ENCODE measurements around the gene SMIM36. TPM values are rescaled to one million over a fixed set of nuclear protein-coding genes. Genes with fewer than 3 reads are reported as not detected.

The SMIM36 gene
- not detected for polyA plus RNA-seq (2013, experiment 1 of 2)
- polyA plus RNA-seq (2013, experiment 2 of 2): not detected

GRCh38 chr17:55510986-55511721 lies at the start of gene SMIM36:
TSS of gene SMIM36 (minus strand) at chr17:55511452.
- H3K36me3 ChIP-seq (ENCODE audit: insufficient read depth, low read length): no peaks in the 10 kb centered on the region
- H3K9ac ChIP-seq (ENCODE audit: low read depth, low read length): no peak within 1 kb of the TSS
- H3K9me3 ChIP-seq (ENCODE audit: insufficient read depth, low read depth, low read length): no peaks in the 10 kb centered on the region
- H3K27ac ChIP-seq (ENCODE audit: low read depth, low read length): no peak within 1 kb of the TSS
- H3K4me1 ChIP-seq (ENCODE audit: insufficient read depth, low read length): peaks cover 8% of the 10 kb centered on the region; the same call in 1 of the 2 replicates
- no peaks in the 10 kb centered on the region for H3K27me3 ChIP-seq (ENCODE audit: insufficient read depth, low read length)
- 96% methylated on average over 18 of the region's 18 CpGs for WGBS
- no peak within 1 kb of the TSS for H3K4me3 ChIP-seq (ENCODE audit: low read length)

GRCh38 chr17:55555772-55556171 lies 44.5 kb upstream of the SMIM36 start:
- 84% methylated on average over 8 of the region's 8 CpGs for WGBS
- Histone ChIP-seq H3K36me3 (ENCODE audit: insufficient read depth, low read length) (no peaks in the 10 kb centered on the region), H3K4me1 (ENCODE audit: insufficient read depth, low read length) (peaks cover 12% of the 10 kb centered on the region; the same call in 1 of the 2 replicates), H3K9ac (ENCODE audit: low read depth, low read length) (no peak overlapping the region), H3K27me3 (ENCODE audit: insufficient read depth, low read length) (no peaks in the 10 kb centered on the region), H3K4me3 (ENCODE audit: low read length) (no peak overlapping the region), H3K9me3 (ENCODE audit: insufficient read depth, low read depth, low read length) (no peaks in the 10 kb centered on the region), H3K27ac (ENCODE audit: low read depth, low read length) (no peak overlapping the region)

- Histone ChIP-seq H3K9ac (ENCODE audit: low read depth, low read length) (no peak overlapping the region), H3K27ac (ENCODE audit: low read depth, low read length) (no peak overlapping the region), H3K4me3 (ENCODE audit: low read length) (no peak overlapping the region), H3K36me3 (ENCODE audit: insufficient read depth, low read length) (no peaks in the 10 kb centered on the region), H3K9me3 (ENCODE audit: insufficient read depth, low read depth, low read length) (no peaks in the 10 kb centered on the region), H3K4me1 (ENCODE audit: insufficient read depth, low read length) (peaks cover 12% of the 10 kb centered on the region; the same call in 1 of the 2 replicates), H3K27me3 (ENCODE audit: insufficient read depth, low read length) (no peaks in the 10 kb centered on the region)
- 34% methylated on average over 2 of the region's 2 CpGs for WGBS
Measured at GRCh38 chr17:55549140-55549539, 37.9 kb upstream of the SMIM36 start.

GRCh38 chr17:55546991-55547664 lies 35.9 kb upstream of the SMIM36 start:
- Histone ChIP-seq H3K9ac (ENCODE audit: low read depth, low read length) (no peak overlapping the region), H3K4me1 (ENCODE audit: insufficient read depth, low read length) (peaks cover 8% of the 10 kb centered on the region; the same call in 1 of the 2 replicates), H3K36me3 (ENCODE audit: insufficient read depth, low read length) (no peaks in the 10 kb centered on the region), H3K4me3 (ENCODE audit: low read length) (no peak overlapping the region), H3K27me3 (ENCODE audit: insufficient read depth, low read length) (no peaks in the 10 kb centered on the region), H3K27ac (ENCODE audit: low read depth, low read length) (no peak overlapping the region), H3K9me3 (ENCODE audit: insufficient read depth, low read depth, low read length) (no peaks in the 10 kb centered on the region)
- no CpG with 5 or more reads among the region's 1 CpG for WGBS

- no peak overlapping the region for H3K9ac ChIP-seq (ENCODE audit: low read depth, low read length)
- H3K36me3 ChIP-seq (ENCODE audit: insufficient read depth, low read length): no peaks in the 10 kb centered on the region
- no peak overlapping the region for H3K27ac ChIP-seq (ENCODE audit: low read depth, low read length)
- whole genome bisulfite sequencing: 96% methylated on average over 2 of the region's 2 CpGs
- no peaks in the 10 kb centered on the region for H3K27me3 ChIP-seq (ENCODE audit: insufficient read depth, low read length)
- H3K4me3 ChIP-seq (ENCODE audit: low read length): no peak overlapping the region
- H3K9me3 ChIP-seq (ENCODE audit: insufficient read depth, low read depth, low read length): no peaks in the 10 kb centered on the region
- peaks cover 2% of the 10 kb centered on the region; the same call in 1 of the 2 replicates for H3K4me1 ChIP-seq (ENCODE audit: insufficient read depth, low read length)
Measured at GRCh38 chr17:55546481-55546880, 35.2 kb upstream of the SMIM36 start.

GRCh38 chr17:55545806-55546205 lies 34.6 kb upstream of the SMIM36 start:
- WGBS: 89% methylated on average over 6 of the region's 6 CpGs
- Histone ChIP-seq H3K9ac (ENCODE audit: low read depth, low read length) (no peak overlapping the region), H3K4me1 (ENCODE audit: insufficient read depth, low read length) (no peaks in the 10 kb centered on the region), H3K36me3 (ENCODE audit: insufficient read depth, low read length) (no peaks in the 10 kb centered on the region), H3K4me3 (ENCODE audit: low read length) (no peak overlapping the region), H3K9me3 (ENCODE audit: insufficient read depth, low read depth, low read length) (no peaks in the 10 kb centered on the region), H3K27ac (ENCODE audit: low read depth, low read length) (no peak overlapping the region), H3K27me3 (ENCODE audit: insufficient read depth, low read length) (no peaks in the 10 kb centered on the region)

- Histone ChIP-seq H3K36me3 (ENCODE audit: insufficient read depth, low read length) (no peaks in the 10 kb centered on the region), H3K4me1 (ENCODE audit: insufficient read depth, low read length) (no peaks in the 10 kb centered on the region), H3K4me3 (ENCODE audit: low read length) (no peak overlapping the region), H3K9ac (ENCODE audit: low read depth, low read length) (no peak overlapping the region), H3K27me3 (ENCODE audit: insufficient read depth, low read length) (no peaks in the 10 kb centered on the region), H3K27ac (ENCODE audit: low read depth, low read length) (no peak overlapping the region), H3K9me3 (ENCODE audit: insufficient read depth, low read depth, low read length) (no peaks in the 10 kb centered on the region)
Measured at GRCh38 chr17:55543709-55544108, 32.5 kb upstream of the SMIM36 start.

GRCh38 chr17:55540414-55541091 lies 29.3 kb upstream of the SMIM36 start:
- WGBS: 84% methylated on average over 3 of the region's 4 CpGs
- H3K9ac ChIP-seq (ENCODE audit: low read depth, low read length): no peak overlapping the region
- H3K27me3 ChIP-seq (ENCODE audit: insufficient read depth, low read length): no peaks in the 10 kb centered on the region
- no peaks in the 10 kb centered on the region for H3K9me3 ChIP-seq (ENCODE audit: insufficient read depth, low read depth, low read length)
- H3K36me3 ChIP-seq (ENCODE audit: insufficient read depth, low read length): no peaks in the 10 kb centered on the region
- no peak overlapping the region for H3K27ac ChIP-seq (ENCODE audit: low read depth, low read length)
- no peaks in the 10 kb centered on the region for H3K4me1 ChIP-seq (ENCODE audit: insufficient read depth, low read length)
- H3K4me3 ChIP-seq (ENCODE audit: low read length): no peak overlapping the region

GRCh38 chr17:55536205-55536604 lies 25.0 kb upstream of the SMIM36 start:
- Histone ChIP-seq H3K4me3 (ENCODE audit: low read length) (no peak overlapping the region), H3K9ac (ENCODE audit: low read depth, low read length) (no peak overlapping the region), H3K27ac (ENCODE audit: low read depth, low read length) (no peak overlapping the region), H3K4me1 (ENCODE audit: insufficient read depth, low read length) (no peaks in the 10 kb centered on the region), H3K9me3 (ENCODE audit: insufficient read depth, low read depth, low read length) (no peaks in the 10 kb centered on the region), H3K27me3 (ENCODE audit: insufficient read depth, low read length) (no peaks in the 10 kb centered on the region), H3K36me3 (ENCODE audit: insufficient read depth, low read length) (no peaks in the 10 kb centered on the region)
- no CpG with 5 or more reads among the region's 1 CpG for WGBS

- Histone ChIP-seq H3K27ac (ENCODE audit: low read depth, low read length) (no peak overlapping the region), H3K36me3 (ENCODE audit: insufficient read depth, low read length) (no peaks in the 10 kb centered on the region), H3K4me1 (ENCODE audit: insufficient read depth, low read length) (no peaks in the 10 kb centered on the region), H3K9ac (ENCODE audit: low read depth, low read length) (no peak overlapping the region), H3K9me3 (ENCODE audit: insufficient read depth, low read depth, low read length) (no peaks in the 10 kb centered on the region), H3K4me3 (ENCODE audit: low read length) (no peak overlapping the region), H3K27me3 (ENCODE audit: insufficient read depth, low read length) (no peaks in the 10 kb centered on the region)
Measured at GRCh38 chr17:55533608-55534007, 22.4 kb upstream of the SMIM36 start.

- 100% methylated on average over 1 of the region's 1 CpG for WGBS
Measured at GRCh38 chr17:55532670-55533069, 21.4 kb upstream of the SMIM36 start.

More at GRCh38 chr17:55532670-55533069, 21.4 kb upstream of the SMIM36 start:
- no peaks in the 10 kb centered on the region for H3K36me3 ChIP-seq (ENCODE audit: insufficient read depth, low read length)
- no peak overlapping the region for H3K27ac ChIP-seq (ENCODE audit: low read depth, low read length)
- H3K9ac ChIP-seq (ENCODE audit: low read depth, low read length): no peak overlapping the region
- no peaks in the 10 kb centered on the region for H3K27me3 ChIP-seq (ENCODE audit: insufficient read depth, low read length)
- H3K9me3 ChIP-seq (ENCODE audit: insufficient read depth, low read depth, low read length): no peaks in the 10 kb centered on the region
- no peak overlapping the region for H3K4me3 ChIP-seq (ENCODE audit: low read length)
- H3K4me1 ChIP-seq (ENCODE audit: insufficient read depth, low read length): no peaks in the 10 kb centered on the region

Measured in HUES64 (cell line).